HUDEP-2 (cell line): ENCODE data around the gene RXFP1.
"Not testable (repeated sequence)": the region's sequence is repeated elsewhere in the genome, so short reads cannot be mapped to it uniquely, and the experiment has no call there.

ENCODE experiments used
- DNase-seq, 76 experiments: peaks; one replicate each; lab custom pipeline; 2025; ENCODE audit not compliant: unreplicated experiment in 76 of 76; lab: John Stamatoyannopoulos, UW

Gene RXFP1

DNA sequence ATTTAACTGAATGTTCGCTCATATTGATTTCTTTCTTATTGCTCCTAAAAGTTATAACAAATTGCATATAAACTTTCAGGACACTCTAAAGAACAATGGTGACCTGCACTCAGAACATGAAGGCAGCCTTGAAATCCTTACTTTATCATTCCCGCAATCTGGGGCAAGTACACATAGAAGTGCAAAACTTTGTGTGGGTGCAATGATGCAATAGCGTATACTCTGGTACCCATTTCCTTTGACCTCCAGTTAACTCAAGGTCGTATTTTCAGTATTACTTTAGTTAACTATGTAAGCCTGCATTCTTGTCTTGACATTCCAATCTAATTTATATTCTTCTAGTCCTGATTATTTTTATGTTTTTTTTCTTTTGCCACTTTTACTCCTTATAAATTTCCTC is 85.3 kb downstream of the RXFP1 start:
- no peak for DNase-seq

GRCh38 chr4:158609116-158609515 is 87.4 kb downstream of the RXFP1 start:
- no peak for DNase-seq

GRCh38 chr4:158610790-158611189 is 89.1 kb downstream of the RXFP1 start:
- DNase-seq = no peak

GRCh38 chr4:158613046-158613445 is 91.4 kb downstream of the RXFP1 start:
- no peak for DNase-seq

GRCh38 chr4:158617956-158618355 is 96.3 kb downstream of the RXFP1 start:
- DNase-seq = no peak

GRCh38 chr4:158621729-158622128 is 100.0 kb downstream of the RXFP1 start:
- DNase-seq = no peak

GRCh38 chr4:158622251-158622650 is 100.6 kb downstream of the RXFP1 start:
- no peak for DNase-seq

DNA sequence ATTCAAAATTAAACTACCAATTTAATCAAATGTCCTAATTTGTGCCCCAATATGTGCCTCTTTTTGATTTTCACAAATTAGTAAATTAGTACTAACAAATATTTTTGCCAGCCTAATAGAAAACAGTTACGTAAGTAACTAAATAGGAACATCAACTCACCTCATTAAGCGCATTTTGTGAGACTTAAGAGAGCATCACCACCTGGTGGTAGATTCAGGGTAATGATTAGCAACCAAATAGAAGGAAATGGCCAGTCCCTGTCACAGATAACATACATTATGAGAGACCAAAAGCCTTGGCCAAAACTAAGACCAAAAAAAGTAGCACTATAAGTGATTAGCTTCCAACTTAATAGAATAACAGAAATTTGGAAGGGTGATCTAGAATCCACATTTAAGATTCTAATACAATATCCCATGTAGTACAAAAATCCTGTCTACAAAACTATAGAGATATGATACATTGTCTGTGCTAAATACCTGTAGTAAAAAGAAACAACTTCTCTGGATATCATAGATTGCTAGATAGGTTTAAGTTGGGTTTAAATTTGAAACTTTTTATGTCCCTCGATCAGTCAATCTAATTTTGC is 103.3 kb downstream of the RXFP1 start:
- peak in 18 of 76 experiments; percentile 1 to 56 (median 8) for DNase-seq

DNA sequence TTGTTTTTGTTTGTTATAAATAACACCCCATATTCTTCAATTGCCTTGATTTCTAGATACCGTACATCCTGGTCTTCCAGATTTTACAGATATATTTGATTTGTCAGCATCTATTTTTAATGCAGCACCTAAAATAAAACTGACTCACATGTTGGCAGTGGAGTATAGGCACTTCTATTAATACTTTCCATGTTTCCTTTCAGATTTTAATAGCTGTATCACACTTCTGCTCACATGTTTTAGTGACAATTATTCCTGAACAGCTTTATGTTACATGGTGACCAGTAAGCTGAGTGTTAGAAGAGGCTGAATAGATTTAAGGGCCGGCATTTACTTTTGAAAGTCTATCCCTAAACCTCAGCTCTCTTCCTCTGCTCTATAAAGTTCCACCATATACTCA is 103.9 kb downstream of the RXFP1 start:
- no peak for DNase-seq

DNA sequence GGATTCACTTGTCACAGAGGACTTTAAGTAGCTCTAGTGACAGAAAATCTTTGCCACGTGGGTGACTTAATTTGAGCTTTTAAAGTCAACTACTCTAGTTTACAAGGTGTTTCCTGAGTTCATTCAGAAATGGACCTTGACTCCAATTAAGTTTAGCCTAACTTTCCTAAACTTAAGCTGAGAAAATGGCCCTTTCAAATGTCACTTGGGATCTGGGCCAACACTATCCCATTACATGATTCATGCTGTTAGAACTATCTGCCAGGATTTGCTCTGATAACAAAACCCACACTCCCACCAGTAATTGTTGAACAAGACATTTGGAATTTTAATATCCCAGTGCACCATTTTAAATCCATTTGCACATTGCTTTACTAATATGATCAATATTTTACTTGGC is 109.2 kb downstream of the RXFP1 start:
- no peak for DNase-seq

GRCh38 chr4:158636619-158637018 is 114.9 kb downstream of the RXFP1 start:
- no peak for DNase-seq

- DNase-seq = no peak
These were observed 122.7 kb downstream of the RXFP1 start for GRCh38 chr4:158644356-158644755.

GRCh38 chr4:158644760-158645159 is 123.1 kb downstream of the RXFP1 start:
- DNase-seq = no peak

GRCh38 chr4:158649111-158649680 is 127.5 kb downstream of the RXFP1 start:
- DNase-seq = peak in 2 of 76 experiments; percentile 1

DNA sequence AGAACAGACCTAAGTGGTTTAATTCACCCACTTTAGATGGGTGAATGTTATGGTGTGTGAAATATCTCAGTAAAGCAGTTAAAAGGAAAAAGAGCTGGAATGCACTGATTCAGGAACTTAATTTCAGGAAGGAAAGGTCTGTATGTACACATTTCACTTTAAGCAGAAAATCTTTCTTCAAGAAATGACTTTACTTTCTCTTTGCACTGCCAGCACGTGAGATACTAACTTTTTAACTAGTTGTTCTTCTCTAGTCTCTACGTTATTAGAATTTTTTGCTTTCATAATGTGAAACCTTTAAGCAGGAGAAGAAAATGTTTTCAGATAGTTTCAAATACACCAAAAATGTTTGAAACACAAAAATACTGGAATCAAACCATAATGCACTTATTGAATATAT is 131.2 kb downstream of the RXFP1 start:
- DNase-seq = no peak

DNA sequence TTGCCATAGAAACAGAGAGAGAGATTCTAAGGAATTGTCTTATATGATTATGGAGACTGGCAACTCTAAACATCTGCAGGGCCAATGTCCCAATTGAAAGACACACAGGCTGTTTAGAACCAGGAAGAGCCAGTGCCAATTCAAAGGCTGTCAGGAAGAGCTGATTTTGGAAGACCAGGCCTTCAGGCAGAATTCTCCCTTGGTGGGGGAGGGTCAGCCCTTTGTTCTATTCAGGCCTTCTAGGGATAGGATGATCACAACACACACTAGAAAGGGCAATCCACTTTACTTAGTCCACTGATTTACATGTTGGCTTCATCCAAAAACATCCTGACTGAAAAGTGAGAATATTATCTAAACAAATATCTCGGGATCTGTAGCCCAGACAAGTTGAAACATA is 134.8 kb downstream of the RXFP1 start:
- no peak for DNase-seq

- DNase-seq = no peak
These were observed 135.6 kb downstream of the RXFP1 start for GRCh38 chr4:158657291-158657690.

DNA sequence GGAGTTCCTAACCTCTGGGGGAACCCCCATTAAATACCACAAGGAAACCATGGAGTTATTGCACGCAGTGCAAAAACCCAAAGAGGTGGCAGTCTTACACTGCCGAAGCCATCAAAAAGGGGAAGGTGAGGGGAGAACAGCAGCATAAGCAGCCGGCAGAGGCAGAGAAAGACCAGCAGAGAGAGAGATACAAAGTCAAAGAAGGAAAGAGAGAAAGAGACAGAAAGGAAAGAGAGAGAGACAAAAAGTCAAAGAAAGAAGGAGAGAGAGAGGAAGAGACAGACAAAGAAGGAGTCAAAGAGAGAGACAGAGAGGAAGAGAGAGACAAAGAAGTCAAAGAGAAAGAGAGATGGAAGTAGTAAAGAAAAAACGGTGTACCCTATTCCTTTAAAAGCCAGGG is 141.6 kb downstream of the RXFP1 start:
- DNase-seq = not testable (repeated sequence)

DNA sequence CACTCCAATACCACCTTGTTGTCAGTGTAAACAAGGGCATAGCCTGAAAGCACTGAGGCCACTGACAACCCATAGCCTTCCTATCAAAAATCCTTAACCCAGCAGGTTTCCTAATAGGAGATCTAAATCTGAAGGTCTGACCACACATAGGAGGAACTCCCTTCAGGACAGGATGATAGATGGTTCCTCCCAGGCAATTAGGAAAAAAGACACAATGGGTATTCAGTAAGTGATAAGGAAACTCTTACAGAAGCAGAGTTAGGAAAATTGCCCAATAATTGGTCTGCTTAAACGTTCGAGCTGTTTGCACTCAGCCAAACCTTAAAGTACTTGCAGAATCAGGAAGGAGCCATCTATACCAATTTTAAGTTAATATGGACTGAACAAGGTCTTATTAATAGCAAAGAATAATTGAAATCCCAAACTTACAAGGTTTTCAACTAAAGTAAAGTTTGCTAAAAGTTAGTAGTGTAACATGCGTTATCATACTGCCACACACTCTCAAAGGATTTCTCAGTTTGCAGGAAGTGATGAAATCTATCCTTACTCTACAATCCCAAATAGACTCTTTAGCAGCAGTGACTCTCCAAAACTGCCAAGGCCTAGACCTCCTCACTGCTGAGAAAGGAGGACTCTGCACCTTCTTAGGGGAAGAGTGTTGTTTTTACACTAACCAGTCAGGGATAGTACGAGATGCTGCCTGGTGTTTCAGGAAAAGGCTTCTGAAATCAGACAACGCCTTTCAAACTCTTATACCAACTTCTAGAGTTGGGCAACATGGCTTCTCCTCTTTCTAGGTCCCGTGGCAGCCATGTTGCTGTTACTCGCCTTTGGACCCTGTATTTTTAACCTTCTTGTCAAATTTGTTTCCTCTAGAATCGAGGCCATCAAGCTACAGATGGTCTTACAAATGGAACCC is 142.3 kb downstream of the RXFP1 start:
- DNase-seq = peak in 5 of 76 experiments; percentile 10 to 32 (median 15)

DNA sequence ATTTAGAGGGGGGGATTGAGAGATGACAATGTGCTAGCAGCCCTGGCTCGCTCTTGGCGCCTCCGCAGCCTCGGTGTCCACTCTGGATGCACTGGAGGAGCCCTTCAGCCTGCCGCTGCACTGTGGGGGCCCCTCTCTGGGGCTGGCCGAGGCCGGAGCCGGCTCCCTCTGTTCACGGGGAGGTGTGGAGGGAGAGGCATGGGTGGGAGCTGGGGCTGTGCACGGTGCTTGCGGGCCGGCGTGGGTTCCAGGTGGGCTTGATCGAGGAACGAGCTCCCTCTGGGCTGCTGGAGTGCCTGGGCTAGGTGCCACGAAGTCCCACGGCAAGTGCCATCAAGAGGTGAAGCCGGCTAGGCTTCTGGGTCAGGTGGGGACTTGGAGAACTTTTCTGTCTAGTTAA is 143.1 kb downstream of the RXFP1 start:
- DNase-seq = no peak

GRCh38 chr4:158666892-158667291 is 145.2 kb downstream of the RXFP1 start:
- DNase-seq = no peak
